PFSK-1 (cell line): ENCODE results near the gene TMEM132D.

Experiments used
- POLR2AphosphoS5 ChIP-seq: IDR thresholded peaks from 2 replicates; pipeline ENCODE4 v1.6.1; 2012; ENCODE audit warnings: low read depth, mild to moderate bottlenecking, control low read depth, low read length, moderate library complexity
- SIN3A ChIP-seq: IDR thresholded peaks from 2 replicates; pipeline ENCODE4 v1.6.1; 2012; ENCODE audit warnings: mild to moderate bottlenecking, low read length, moderate library complexity, borderline replicate concordance; ENCODE audit not compliant: insufficient read depth
- TAF1 ChIP-seq: IDR thresholded peaks from 2 replicates; pipeline ENCODE4 v1.6.1; 2012; ENCODE audit warnings: low read length, control low read depth, borderline replicate concordance; ENCODE audit not compliant: insufficient read depth
- TF ChIP-seq, protein P1 (sequence below), 2 experiments: IDR thresholded peaks; 2 replicates each; pipeline versions ENCODE4 v1.6.1 to v1.8.0; 2011 to 2012; ENCODE audit warnings: low read depth in 2 of 2, low read length in 2 of 2, control low read depth in 1 of 2, inconsistent platforms in 1 of 2, mild to moderate bottlenecking in 1 of 2, moderate library complexity in 1 of 2; ENCODE audit not compliant: insufficient read depth in 1 of 2

DNA sequence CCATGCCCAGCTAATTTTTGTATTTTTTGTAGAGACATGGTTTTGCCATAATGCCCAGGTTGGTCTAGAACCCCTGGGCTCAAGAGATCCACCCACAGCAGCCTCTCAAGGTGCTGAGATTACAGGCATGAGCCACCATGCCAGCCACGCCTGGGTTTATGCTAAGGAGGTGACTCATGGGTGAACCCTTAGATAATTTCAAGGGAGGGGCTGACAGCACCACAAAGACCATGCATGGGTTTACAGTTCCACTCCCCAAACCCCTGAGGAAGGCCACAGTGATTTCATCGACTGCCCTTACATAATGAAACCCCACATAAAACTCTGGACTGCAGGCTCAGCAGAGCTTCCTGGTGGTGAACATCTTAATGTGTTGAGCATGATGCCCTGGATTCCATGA, 33.7 kb downstream of the TMEM132D start:
- TF ChIP-seq, protein P1, sequence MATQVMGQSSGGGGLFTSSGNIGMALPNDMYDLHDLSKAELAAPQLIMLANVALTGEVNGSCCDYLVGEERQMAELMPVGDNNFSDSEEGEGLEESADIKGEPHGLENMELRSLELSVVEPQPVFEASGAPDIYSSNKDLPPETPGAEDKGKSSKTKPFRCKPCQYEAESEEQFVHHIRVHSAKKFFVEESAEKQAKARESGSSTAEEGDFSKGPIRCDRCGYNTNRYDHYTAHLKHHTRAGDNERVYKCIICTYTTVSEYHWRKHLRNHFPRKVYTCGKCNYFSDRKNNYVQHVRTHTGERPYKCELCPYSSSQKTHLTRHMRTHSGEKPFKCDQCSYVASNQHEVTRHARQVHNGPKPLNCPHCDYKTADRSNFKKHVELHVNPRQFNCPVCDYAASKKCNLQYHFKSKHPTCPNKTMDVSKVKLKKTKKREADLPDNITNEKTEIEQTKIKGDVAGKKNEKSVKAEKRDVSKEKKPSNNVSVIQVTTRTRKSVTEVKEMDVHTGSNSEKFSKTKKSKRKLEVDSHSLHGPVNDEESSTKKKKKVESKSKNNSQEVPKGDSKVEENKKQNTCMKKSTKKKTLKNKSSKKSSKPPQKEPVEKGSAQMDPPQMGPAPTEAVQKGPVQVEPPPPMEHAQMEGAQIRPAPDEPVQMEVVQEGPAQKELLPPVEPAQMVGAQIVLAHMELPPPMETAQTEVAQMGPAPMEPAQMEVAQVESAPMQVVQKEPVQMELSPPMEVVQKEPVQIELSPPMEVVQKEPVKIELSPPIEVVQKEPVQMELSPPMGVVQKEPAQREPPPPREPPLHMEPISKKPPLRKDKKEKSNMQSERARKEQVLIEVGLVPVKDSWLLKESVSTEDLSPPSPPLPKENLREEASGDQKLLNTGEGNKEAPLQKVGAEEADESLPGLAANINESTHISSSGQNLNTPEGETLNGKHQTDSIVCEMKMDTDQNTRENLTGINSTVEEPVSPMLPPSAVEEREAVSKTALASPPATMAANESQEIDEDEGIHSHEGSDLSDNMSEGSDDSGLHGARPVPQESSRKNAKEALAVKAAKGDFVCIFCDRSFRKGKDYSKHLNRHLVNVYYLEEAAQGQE (IDR thresholded peaks at IDR 0.05; ENCODE audit: insufficient read depth in 1 of 2, low read depth in 2 of 2, low read length in 2 of 2) = no peak
- TF ChIP-seq POLR2AphosphoS5 = no peak
- no peak for TF ChIP-seq TAF1
- TF ChIP-seq SIN3A = no peak
